ENCODE measurements around the gene SPON2.

Gene SPON2

GRCh38 chr4:1196421-1197183 is 24.2 kb upstream of the SPON2 start:
- DNase-seq (ENCODE audit: extremely low spot score) = no peak
- TF ChIP-seq NFRKB (IDR thresholded peaks at IDR 0.05) (no peak), FOXM1 (IDR thresholded peaks at IDR 0.05; ENCODE audit: borderline replicate concordance) (no peak), FOXK2 (IDR thresholded peaks at IDR 0.05) (no peak), CTBP1 (IDR thresholded peaks at IDR 0.05; ENCODE audit: borderline replicate concordance) (no peak), BHLHE40 (IDR thresholded peaks at IDR 0.05; ENCODE audit: borderline replicate concordance) (no peak), SP1 (IDR thresholded peaks at IDR 0.05) (no peak), TARDBP (IDR thresholded peaks at IDR 0.05) (no peak)
- ChIA-PET CTCF (no interaction called here), POLR2A (no interaction called here)

GRCh38 chr4:1195891-1196401 is 23.6 kb upstream of the SPON2 start:
- TF ChIP-seq ARNT (IDR thresholded peaks at IDR 0.05) = no peak
- TF ChIP-seq SUZ12 (IDR thresholded peaks at IDR 0.05) = no peak
- TF ChIP-seq FOXA1 (IDR thresholded peaks at IDR 0.05) = no peak
- no peak for TF ChIP-seq ELF4 (IDR thresholded peaks at IDR 0.05)
- TF ChIP-seq TARDBP (IDR thresholded peaks at IDR 0.05) = no peak
- no peak for TF ChIP-seq CTBP1 (IDR thresholded peaks at IDR 0.05; ENCODE audit: borderline replicate concordance)
- TF ChIP-seq L3MBTL2 (conservative IDR thresholded peaks at IDR 0.05) = no peak
- no peak for TF ChIP-seq HDGF (IDR thresholded peaks at IDR 0.05; ENCODE audit: borderline replicate concordance)
- TF ChIP-seq LEF1 (IDR thresholded peaks at IDR 0.05; ENCODE audit: borderline replicate concordance) = no peak
- TF ChIP-seq BHLHE40 (IDR thresholded peaks at IDR 0.05; ENCODE audit: borderline replicate concordance) = no peak
- TF ChIP-seq SP1 (IDR thresholded peaks at IDR 0.05) = no peak
- no peak for TF ChIP-seq FOXM1 (IDR thresholded peaks at IDR 0.05; ENCODE audit: borderline replicate concordance)
- TF ChIP-seq NFRKB (IDR thresholded peaks at IDR 0.05) = no peak
- TF ChIP-seq FOXK2 (IDR thresholded peaks at IDR 0.05) = no peak
- TF ChIP-seq ZNF384 (IDR thresholded peaks at IDR 0.05) = no peak
- DNase-seq (ENCODE audit: extremely low spot score) = no peak
- ChIA-PET POLR2A (no interaction called here), CTCF (no interaction called here)

- TF ChIP-seq L3MBTL2 (conservative IDR thresholded peaks at IDR 0.05) = no peak
- no peak for TF ChIP-seq PKNOX1 (IDR thresholded peaks at IDR 0.05)
- no peak for TF ChIP-seq CTBP1 (IDR thresholded peaks at IDR 0.05; ENCODE audit: borderline replicate concordance)
- no peak for TF ChIP-seq NFRKB (IDR thresholded peaks at IDR 0.05)
- TF ChIP-seq FOXA1 (IDR thresholded peaks at IDR 0.05) = no peak
- no peak for TF ChIP-seq SUZ12 (IDR thresholded peaks at IDR 0.05)
- TF ChIP-seq HDGF (IDR thresholded peaks at IDR 0.05; ENCODE audit: borderline replicate concordance) = no peak
- no peak for TF ChIP-seq BHLHE40 (IDR thresholded peaks at IDR 0.05; ENCODE audit: borderline replicate concordance)
- POLR2A ChIA-PET = no interaction called here
- no peak for DNase-seq (ENCODE audit: extremely low spot score)
- CTCF ChIA-PET = no interaction called here
Measured at GRCh38 chr4:1195109-1195671, 22.8 kb upstream of the SPON2 start.

- ChIA-PET CTCF (no interaction called here), POLR2A (no interaction called here)
- DNase-seq (ENCODE audit: extremely low spot score) = no peak
- TF ChIP-seq ZNF384 (IDR thresholded peaks at IDR 0.05) = no peak
- no peak for TF ChIP-seq TARDBP (IDR thresholded peaks at IDR 0.05)
- no peak for TF ChIP-seq HDGF (IDR thresholded peaks at IDR 0.05; ENCODE audit: borderline replicate concordance)
- TF ChIP-seq SP1 (IDR thresholded peaks at IDR 0.05) = no peak
- no peak for TF ChIP-seq FOXA1 (IDR thresholded peaks at IDR 0.05)
- TF ChIP-seq LEF1 (IDR thresholded peaks at IDR 0.05; ENCODE audit: borderline replicate concordance) = no peak
- no peak for TF ChIP-seq SUZ12 (IDR thresholded peaks at IDR 0.05)
- TF ChIP-seq BHLHE40 (IDR thresholded peaks at IDR 0.05; ENCODE audit: borderline replicate concordance) = no peak
- no peak for TF ChIP-seq ELF4 (IDR thresholded peaks at IDR 0.05)
- TF ChIP-seq FOXK2 (IDR thresholded peaks at IDR 0.05) = no peak
- no peak for TF ChIP-seq ARNT (IDR thresholded peaks at IDR 0.05)
- no peak for TF ChIP-seq L3MBTL2 (conservative IDR thresholded peaks at IDR 0.05)
- TF ChIP-seq CTBP1 (IDR thresholded peaks at IDR 0.05; ENCODE audit: borderline replicate concordance) = no peak
- no peak for TF ChIP-seq PKNOX1 (IDR thresholded peaks at IDR 0.05)
- TF ChIP-seq NFRKB (IDR thresholded peaks at IDR 0.05) = no peak
- TF ChIP-seq FOXM1 (IDR thresholded peaks at IDR 0.05; ENCODE audit: borderline replicate concordance) = no peak
Measured at GRCh38 chr4:1194010-1194900, 21.9 kb upstream of the SPON2 start.

- POLR2A ChIA-PET = interaction anchor here (1.0 kb wide), 1 partner anchor 10 kb away, joined by 3 read pairs; no protein-coding TSS in a partner anchor
Measured at GRCh38 chr4:1193206-1194009, 21.0 kb upstream of the SPON2 start.

More at GRCh38 chr4:1193206-1194009, 21.0 kb upstream of the SPON2 start:
- DNase-seq (ENCODE audit: extremely low spot score) = no peak
- CTCF ChIA-PET = no interaction called here
- TF ChIP-seq FOXK2 (IDR thresholded peaks at IDR 0.05) (no peak), ARNT (IDR thresholded peaks at IDR 0.05) (no peak), BHLHE40 (IDR thresholded peaks at IDR 0.05; ENCODE audit: borderline replicate concordance) (no peak), SUZ12 (IDR thresholded peaks at IDR 0.05) (no peak), NFRKB (IDR thresholded peaks at IDR 0.05) (no peak), HDGF (IDR thresholded peaks at IDR 0.05; ENCODE audit: borderline replicate concordance) (no peak), ZNF384 (IDR thresholded peaks at IDR 0.05) (no peak), CTBP1 (IDR thresholded peaks at IDR 0.05; ENCODE audit: borderline replicate concordance) (no peak), ELF4 (IDR thresholded peaks at IDR 0.05) (no peak), LEF1 (IDR thresholded peaks at IDR 0.05; ENCODE audit: borderline replicate concordance) (no peak), PKNOX1 (IDR thresholded peaks at IDR 0.05) (no peak), TARDBP (IDR thresholded peaks at IDR 0.05) (no peak), L3MBTL2 (conservative IDR thresholded peaks at IDR 0.05) (no peak), SP1 (IDR thresholded peaks at IDR 0.05) (no peak), FOXA1 (IDR thresholded peaks at IDR 0.05) (no peak), FOXM1 (IDR thresholded peaks at IDR 0.05; ENCODE audit: borderline replicate concordance) (no peak)

All from HEK293T (cell line).